ENCODE data around the gene TTYH2. TPM values are rescaled to one million over a fixed set of nuclear protein-coding genes. Genes with fewer than 3 reads are reported as not detected.

TTYH2 gene
- total RNA-seq, 6 experiments from 2014 or later: 0.60 to 1.8 (median 1.3) TPM

DNA sequence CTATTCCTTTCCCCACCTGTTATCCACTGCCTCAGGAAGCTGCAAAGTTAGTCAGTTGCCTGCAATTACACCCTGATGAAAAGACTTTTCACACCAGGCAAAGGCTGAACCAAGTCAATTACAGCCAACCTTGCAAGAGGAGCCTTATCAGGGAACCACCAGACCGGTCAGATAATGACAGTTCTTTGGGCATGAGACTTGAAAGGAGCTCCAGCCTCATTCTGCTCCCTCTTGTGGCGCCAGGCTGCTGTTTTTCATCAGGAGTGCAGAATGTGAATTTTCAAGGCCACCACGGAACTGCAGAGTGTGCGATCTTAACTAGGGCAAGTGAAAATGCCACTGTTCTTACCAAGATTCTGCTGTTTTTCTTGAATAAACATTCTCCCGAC is 83.2 kb downstream of the TTYH2 start:
- Histone ChIP-seq H3K36me3 (no peaks in the 10 kb centered on the region), H3K4me1 (no peaks in the 10 kb centered on the region), H3K9me3 (no peaks in the 10 kb centered on the region), H3K4me3 (no peak overlapping the region), H3K27me3 (no peaks in the 10 kb centered on the region), H3K27ac (no peak overlapping the region)
- TF ChIP-seq, protein P1, sequence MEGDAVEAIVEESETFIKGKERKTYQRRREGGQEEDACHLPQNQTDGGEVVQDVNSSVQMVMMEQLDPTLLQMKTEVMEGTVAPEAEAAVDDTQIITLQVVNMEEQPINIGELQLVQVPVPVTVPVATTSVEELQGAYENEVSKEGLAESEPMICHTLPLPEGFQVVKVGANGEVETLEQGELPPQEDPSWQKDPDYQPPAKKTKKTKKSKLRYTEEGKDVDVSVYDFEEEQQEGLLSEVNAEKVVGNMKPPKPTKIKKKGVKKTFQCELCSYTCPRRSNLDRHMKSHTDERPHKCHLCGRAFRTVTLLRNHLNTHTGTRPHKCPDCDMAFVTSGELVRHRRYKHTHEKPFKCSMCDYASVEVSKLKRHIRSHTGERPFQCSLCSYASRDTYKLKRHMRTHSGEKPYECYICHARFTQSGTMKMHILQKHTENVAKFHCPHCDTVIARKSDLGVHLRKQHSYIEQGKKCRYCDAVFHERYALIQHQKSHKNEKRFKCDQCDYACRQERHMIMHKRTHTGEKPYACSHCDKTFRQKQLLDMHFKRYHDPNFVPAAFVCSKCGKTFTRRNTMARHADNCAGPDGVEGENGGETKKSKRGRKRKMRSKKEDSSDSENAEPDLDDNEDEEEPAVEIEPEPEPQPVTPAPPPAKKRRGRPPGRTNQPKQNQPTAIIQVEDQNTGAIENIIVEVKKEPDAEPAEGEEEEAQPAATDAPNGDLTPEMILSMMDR (IDR thresholded peaks at IDR 0.05): peak; percentile 37 to 57 (median 52)
- no peak for TF ChIP-seq POLR2A (IDR thresholded peaks at IDR 0.05)
- peak; percentile 67 to 77 (median 72) for ATAC-seq
- WGBS (ENCODE audit: insufficient coverage, low coverage, low lambda C conversion rate, missing lambda C conversion rate): 0% methylated on average over 5 of the region's 5 CpGs
- intact Hi-C loops (cut with DNase I): no loop called here
- DNase-seq: peak in 1 of 3 donors; percentile 49

DNA sequence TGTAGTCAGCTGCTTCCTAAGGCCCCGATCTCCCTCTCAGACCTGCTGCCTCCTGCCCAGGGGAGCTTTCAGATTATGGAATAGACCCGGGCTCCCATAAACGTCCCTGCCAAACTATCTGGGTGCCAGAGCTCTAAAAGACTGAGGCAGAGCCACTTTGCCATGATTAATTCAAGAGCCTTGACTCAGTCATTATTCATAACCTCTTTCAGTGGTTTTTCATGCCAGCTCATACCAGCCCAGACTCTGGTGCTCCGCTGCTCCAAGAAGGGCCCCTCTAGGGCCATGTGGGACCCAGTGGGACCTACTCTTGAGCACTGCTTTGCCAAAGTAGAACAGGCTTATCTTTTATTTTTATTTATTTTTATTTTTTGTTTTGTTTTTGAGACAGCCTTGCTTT is 84.6 kb downstream of the TTYH2 start:
- Histone ChIP-seq H3K27me3 (no peaks in the 10 kb centered on the region), H3K9me3 (no peaks in the 10 kb centered on the region), H3K36me3 (no peaks in the 10 kb centered on the region), H3K4me1 (no peaks in the 10 kb centered on the region), H3K4me3 (no peak overlapping the region), H3K27ac (no peak overlapping the region)
- DNase-seq (no peak), ATAC-seq (no peak)
- intact Hi-C loops (cut with DNase I): no loop called here
- TF ChIP-seq POLR2A (IDR thresholded peaks at IDR 0.05): no peak
- TF ChIP-seq, protein P1 (IDR thresholded peaks at IDR 0.05): no peak
- WGBS (ENCODE audit: insufficient coverage, low coverage, low lambda C conversion rate, missing lambda C conversion rate): 54% methylated on average over 3 of the region's 4 CpGs

DNA sequence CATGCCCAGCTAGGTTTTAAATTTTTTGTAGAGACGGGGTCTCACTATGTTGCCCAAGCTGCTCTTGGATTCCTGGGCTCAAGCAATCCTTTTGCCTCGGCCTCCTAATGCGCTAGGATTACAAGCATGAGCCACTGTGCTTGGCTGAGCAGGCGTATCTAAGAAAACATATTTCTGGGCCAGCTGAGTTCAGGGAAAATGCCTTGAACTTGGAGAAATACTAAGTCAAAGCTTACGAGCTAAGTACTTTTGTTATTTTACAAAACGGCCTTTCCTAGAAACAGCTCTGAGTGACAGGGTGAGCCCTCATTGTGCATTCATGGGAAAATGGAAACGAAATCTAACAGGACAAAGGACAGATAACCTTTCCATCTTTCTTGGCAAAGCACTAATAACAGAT is 85.4 kb downstream of the TTYH2 start:
- H3K27me3 ChIP-seq: no peaks in the 10 kb centered on the region
- no peaks in the 10 kb centered on the region for H3K36me3 ChIP-seq
- WGBS (ENCODE audit: insufficient coverage, low coverage, low lambda C conversion rate, missing lambda C conversion rate): 72% methylated on average over 7 of the region's 7 CpGs
- no peaks in the 10 kb centered on the region for H3K9me3 ChIP-seq
- H3K4me3 ChIP-seq: no peak overlapping the region
- no peak for DNase-seq
- intact Hi-C loops (cut with DNase I): no loop called here
- ATAC-seq: peak; percentile 24 to 50 (median 36)
- no peaks in the 10 kb centered on the region for H3K4me1 ChIP-seq
- no peak overlapping the region for H3K27ac ChIP-seq
- TF ChIP-seq, protein P1 (IDR thresholded peaks at IDR 0.05): no peak
- no peak for TF ChIP-seq POLR2A (IDR thresholded peaks at IDR 0.05)

DNA sequence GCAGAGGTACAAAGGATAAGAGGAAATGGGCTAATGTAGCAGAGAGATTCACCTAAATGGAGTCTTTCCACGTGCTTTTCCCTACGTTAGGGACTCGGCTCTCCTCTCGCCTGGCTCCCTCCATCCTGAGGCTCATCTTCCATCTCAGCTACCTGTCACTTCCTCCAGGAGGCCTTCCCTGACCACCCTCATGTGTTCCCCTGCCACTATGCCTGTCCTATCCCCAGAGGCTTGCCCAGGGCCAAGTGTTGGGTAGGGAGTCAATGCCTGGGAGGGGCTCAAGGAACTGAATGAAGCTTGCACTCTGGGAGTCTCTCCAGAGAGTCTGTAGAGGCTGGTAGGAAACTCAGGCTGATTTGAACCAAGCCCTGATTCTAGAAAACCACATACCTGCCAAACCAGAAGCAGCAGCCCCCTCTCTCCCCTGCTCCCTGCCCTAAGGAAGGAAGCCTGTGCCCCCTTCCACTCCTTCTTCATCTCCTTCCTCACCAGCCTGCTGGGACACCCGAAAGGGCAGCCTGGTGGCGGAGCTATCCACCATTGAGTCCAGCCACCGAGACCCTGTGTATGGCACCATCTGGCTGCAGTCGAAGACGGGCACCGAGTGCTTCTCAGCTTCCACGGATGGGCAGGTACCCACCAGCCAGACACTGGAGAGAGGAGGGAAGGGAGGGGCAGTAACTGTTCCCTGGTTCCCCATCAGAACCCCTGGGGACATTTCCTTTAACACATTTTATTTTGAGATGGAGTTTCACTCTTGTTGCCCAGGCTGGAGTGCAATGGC is 86.0 kb downstream of the TTYH2 start:
- intact Hi-C loops (cut with DNase I): loop anchor here in 1 of 2 donors (10.0 kb wide), 1 partner anchor 65 kb away; the partner anchor contains the start of genes BTBD17 and GPR142
- no peaks in the 10 kb centered on the region for H3K9me3 ChIP-seq
- no peaks in the 10 kb centered on the region for H3K27me3 ChIP-seq
- TF ChIP-seq, protein P1 (IDR thresholded peaks at IDR 0.05): no peak
- TF ChIP-seq POLR2A (IDR thresholded peaks at IDR 0.05): no peak
- ATAC-seq (no peak), DNase-seq (no peak)
- no peak overlapping the region for H3K27ac ChIP-seq
- WGBS (ENCODE audit: insufficient coverage, low coverage, low lambda C conversion rate, missing lambda C conversion rate): 52% methylated on average over 6 of the region's 11 CpGs
- H3K36me3 ChIP-seq: no peaks in the 10 kb centered on the region
- H3K4me1 ChIP-seq: no peaks in the 10 kb centered on the region
- no peak overlapping the region for H3K4me3 ChIP-seq

Measured in right lobe of liver (tissue), 6 donors.